Adrenal gland (tissue), 5 donors: ENCODE measurements around the gene GRM5.

Source experiments
- CTCF ChIP-seq, 6 experiments: fragments of 450-650 bp in 4 of 6; fragments of 200-600 bp in 2 of 6; sonication (generic) in 1 of 6; IDR thresholded peaks; 1 replicate in 5 of 6; 2 replicates in 1 of 6; pipeline versions ENCODE4 v1.5.1 to v1.8.0; 2016 to 2021; ENCODE audit warnings: antibody characterized with exemption in 6 of 6, mild to moderate bottlenecking in 2 of 6, moderate library complexity in 1 of 6
- POLR2A ChIP-seq, 2 donors: fragments of 450-650 bp; IDR thresholded peaks; one replicate each; pipeline ENCODE4 v1.6.1; 2017; ENCODE audit warnings: antibody characterized with exemption in 2 of 2, mild to moderate bottlenecking in 2 of 2, moderate library complexity in 1 of 2
- donor health status: DM: no; HTN: no; CAD: no.

GRCh38 chr11:88575916-88576315, 489.9 kb downstream of the GRM5 start:
- TF ChIP-seq CTCF (IDR thresholded peaks at IDR 0.05), result no peak
- no peak for TF ChIP-seq POLR2A (IDR thresholded peaks at IDR 0.05)
